KMS-11 (cell line): ENCODE results near the gene DDOST.

Source experiments
- H2AFZ ChIP-seq: fragments of 200-600 bp; sonication (generic); 2 replicates; pipeline ENCODE4 v1.6.1; 2016; ENCODE audit warnings: antibody characterized with exemption, mixed run types, low read depth
- H3K27ac ChIP-seq: fragments of 200-600 bp; sonication (generic); 2 replicates; pipeline ENCODE4 v1.6.1; 2016; ENCODE audit warnings: mild to moderate bottlenecking, mixed run types
- H3K27me3 ChIP-seq: fragments of 200-600 bp; sonication (generic); 2 replicates; pipeline ENCODE4 v1.6.1; 2017; ENCODE audit warnings: mild to moderate bottlenecking, low read depth, mixed run types, moderate library complexity; ENCODE audit not compliant: insufficient read depth
- H3K36me3 ChIP-seq: fragments of 200-600 bp; sonication (generic); 2 replicates; pipeline ENCODE4 v1.6.1; 2017; ENCODE audit warnings: mild to moderate bottlenecking, mixed run types; ENCODE audit not compliant: insufficient read depth
- H3K4me1 ChIP-seq: fragments of 200-600 bp; sonication (generic); 2 replicates; pipeline ENCODE4 v1.6.1; 2016; ENCODE audit warnings: mild to moderate bottlenecking, low read depth, mixed run types; ENCODE audit not compliant: poor library complexity, severe bottlenecking
- H3K4me2 ChIP-seq: fragments of 200-600 bp; sonication (generic); 2 replicates; pipeline ENCODE4 v1.7.0; 2016; ENCODE audit warnings: mild to moderate bottlenecking, mixed run types
- H3K4me3 ChIP-seq: fragments of 200-600 bp; sonication (generic); IDR thresholded peaks from 2 replicates; pipeline ENCODE4 v1.6.1; 2017; ENCODE audit warnings: low read depth, low read length, mixed read lengths; ENCODE audit not compliant: insufficient read depth
- H3K79me2 ChIP-seq: fragments of 200-600 bp; sonication (generic); 2 replicates; pipeline ENCODE4 v1.6.1; 2016; ENCODE audit warnings: low read depth, mixed run types; ENCODE audit not compliant: insufficient read depth
- H3K9ac ChIP-seq: fragments of 200-600 bp; sonication (generic); 2 replicates; pipeline ENCODE4 v1.6.1; 2016; ENCODE audit warnings: mild to moderate bottlenecking, mixed run types
- H4K20me1 ChIP-seq: fragments of 200-600 bp; sonication (generic); 2 replicates; pipeline ENCODE4 v1.6.1; 2016; ENCODE audit warnings: mild to moderate bottlenecking, mixed run types; ENCODE audit not compliant: insufficient read depth
- CTCF ChIP-seq: fragments of 200-600 bp; sonication (generic); conservative IDR thresholded peaks from 2 replicates; pipeline ENCODE4 v1.6.1; 2017; ENCODE audit warnings: low read depth, mild to moderate bottlenecking, antibody characterized with exemption, low read length, moderate library complexity, mixed read lengths

DDOST gene

DNA sequence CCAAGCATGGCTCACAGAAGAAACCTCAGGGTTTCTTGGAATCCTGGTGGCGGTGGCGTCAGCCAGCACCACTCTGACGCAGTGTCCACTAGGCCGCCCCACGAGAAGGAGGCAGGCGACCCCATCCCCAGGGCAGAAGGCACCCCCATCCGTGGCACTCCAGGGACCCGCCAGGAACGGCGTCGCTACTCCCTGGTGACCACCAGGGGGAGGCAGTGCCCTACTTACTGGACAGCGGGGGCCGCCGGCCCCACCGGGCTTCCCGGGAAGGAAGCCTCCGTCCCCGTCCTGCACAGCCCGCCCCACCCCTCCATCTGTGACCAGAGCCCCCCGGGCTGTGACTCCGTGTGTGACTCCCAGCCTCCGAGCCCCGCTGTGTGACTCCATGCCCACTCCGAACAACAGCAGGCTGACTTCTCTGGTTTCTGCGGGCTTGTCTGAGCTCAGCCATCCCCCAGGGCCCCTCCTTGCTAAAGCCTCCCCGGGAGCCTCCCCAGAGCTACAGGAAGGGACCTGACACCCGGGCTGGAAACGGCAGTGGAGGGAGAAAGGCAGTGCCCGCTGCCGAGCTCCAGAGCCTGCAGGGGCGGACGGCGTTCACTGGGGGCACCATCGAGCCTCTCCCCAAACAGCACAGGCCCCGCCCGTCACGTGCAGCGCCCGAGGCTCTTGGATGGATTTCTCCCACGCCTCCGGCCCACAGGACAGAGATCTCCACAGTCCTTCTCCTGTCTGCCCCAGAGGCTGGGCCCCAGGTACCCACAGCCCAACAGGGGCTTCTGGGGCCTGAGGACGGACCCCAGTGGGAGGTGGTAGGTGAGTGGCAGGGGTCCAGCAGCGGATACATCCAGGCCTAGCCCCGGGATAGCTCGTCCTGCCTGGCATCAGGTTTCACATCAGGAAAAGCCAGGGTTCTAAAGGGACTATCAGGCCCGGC lies 35.5 kb upstream of the DDOST start:
- Histone ChIP-seq H2AFZ (peak overlapping the region; percentile 100), H3K36me3 (no peaks in the 10 kb centered on the region), H3K9ac (peak overlapping the region; percentile 63; the same call in 1 of the 2 replicates), H3K27me3 (peaks cover 14% of the 10 kb centered on the region; the same call in 1 of the 2 replicates), H3K79me2 (no peaks in the 10 kb centered on the region), H3K4me1 (no peaks in the 10 kb centered on the region), H3K4me3 (peak overlapping the region; percentile 85), H4K20me1 (no peaks in the 10 kb centered on the region), H3K27ac (no peak overlapping the region), H3K4me2 (peak overlapping the region; percentile 94)
- peak; percentile 93 for TF ChIP-seq CTCF

GRCh38 chr1:20695515-20695914 lies 34.3 kb upstream of the DDOST start:
- H3K4me2 ChIP-seq = no peak overlapping the region
- H3K27me3 ChIP-seq = peaks cover 14% of the 10 kb centered on the region; the same call in 1 of the 2 replicates
- H3K9ac ChIP-seq = no peak overlapping the region
- no peaks in the 10 kb centered on the region for H4K20me1 ChIP-seq
- no peaks in the 10 kb centered on the region for H3K36me3 ChIP-seq
- no peak overlapping the region for H2AFZ ChIP-seq
- no peak overlapping the region for H3K4me3 ChIP-seq
- H3K79me2 ChIP-seq = no peaks in the 10 kb centered on the region
- H3K27ac ChIP-seq = no peak overlapping the region
- TF ChIP-seq CTCF = no peak
- no peaks in the 10 kb centered on the region for H3K4me1 ChIP-seq

DNA sequence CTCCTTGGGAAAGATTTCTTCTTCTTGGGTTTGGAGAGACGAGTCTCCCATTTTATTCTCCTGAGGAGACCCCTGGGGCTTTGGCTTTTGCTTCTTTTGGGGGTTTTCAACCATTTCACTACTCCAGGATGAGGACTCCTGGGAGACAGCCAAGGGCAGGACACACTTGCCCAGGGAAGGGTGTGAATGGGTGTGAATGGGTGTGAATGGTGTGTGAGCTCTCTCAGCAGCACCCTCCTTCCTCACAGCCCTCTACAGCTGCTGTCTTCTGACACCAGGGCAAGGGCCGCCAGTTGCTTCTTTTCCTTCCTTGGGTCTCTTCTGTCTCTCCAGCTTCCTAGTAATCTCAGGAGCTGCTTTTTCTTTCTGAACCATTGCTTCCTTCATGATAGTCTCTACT lies 32.5 kb upstream of the DDOST start:
- H3K4me3 ChIP-seq = no peak overlapping the region
- no peaks in the 10 kb centered on the region for H3K79me2 ChIP-seq
- no peak overlapping the region for H2AFZ ChIP-seq
- H3K9ac ChIP-seq = no peak overlapping the region
- H3K27me3 ChIP-seq = peaks cover 22% of the 10 kb centered on the region; the same call in 1 of the 2 replicates
- no peaks in the 10 kb centered on the region for H3K36me3 ChIP-seq
- H3K4me2 ChIP-seq = no peak overlapping the region
- H4K20me1 ChIP-seq = no peaks in the 10 kb centered on the region
- H3K4me1 ChIP-seq = no peaks in the 10 kb centered on the region
- H3K27ac ChIP-seq = no peak overlapping the region
- TF ChIP-seq CTCF = no peak

GRCh38 chr1:20691872-20692271 lies 30.7 kb upstream of the DDOST start:
- H3K4me1 ChIP-seq = no peaks in the 10 kb centered on the region
- H2AFZ ChIP-seq = no peak overlapping the region
- H3K36me3 ChIP-seq = no peaks in the 10 kb centered on the region
- no peak overlapping the region for H3K27ac ChIP-seq
- H3K4me2 ChIP-seq = no peak overlapping the region
- peaks cover 33% of the 10 kb centered on the region; the same call in 1 of the 2 replicates for H3K27me3 ChIP-seq
- no peak overlapping the region for H3K4me3 ChIP-seq
- no peaks in the 10 kb centered on the region for H4K20me1 ChIP-seq
- TF ChIP-seq CTCF = no peak
- H3K79me2 ChIP-seq = no peaks in the 10 kb centered on the region
- no peak overlapping the region for H3K9ac ChIP-seq
